GM19099 (cell line): ENCODE results near the gene P2RY11.

Source experiments
- POLR2A ChIP-seq: IDR thresholded peaks from 3 replicates; pipeline ENCODE4 v1.6.1; 2011; ENCODE audit warnings: low read depth; ENCODE audit not compliant: insufficient read length; ENCODE audit errors: extremely low read depth

The P2RY11 gene

GRCh38 chr19:10087296-10088061 is 24.0 kb upstream of the P2RY11 start:
- TF ChIP-seq POLR2A, result no peak

DNA sequence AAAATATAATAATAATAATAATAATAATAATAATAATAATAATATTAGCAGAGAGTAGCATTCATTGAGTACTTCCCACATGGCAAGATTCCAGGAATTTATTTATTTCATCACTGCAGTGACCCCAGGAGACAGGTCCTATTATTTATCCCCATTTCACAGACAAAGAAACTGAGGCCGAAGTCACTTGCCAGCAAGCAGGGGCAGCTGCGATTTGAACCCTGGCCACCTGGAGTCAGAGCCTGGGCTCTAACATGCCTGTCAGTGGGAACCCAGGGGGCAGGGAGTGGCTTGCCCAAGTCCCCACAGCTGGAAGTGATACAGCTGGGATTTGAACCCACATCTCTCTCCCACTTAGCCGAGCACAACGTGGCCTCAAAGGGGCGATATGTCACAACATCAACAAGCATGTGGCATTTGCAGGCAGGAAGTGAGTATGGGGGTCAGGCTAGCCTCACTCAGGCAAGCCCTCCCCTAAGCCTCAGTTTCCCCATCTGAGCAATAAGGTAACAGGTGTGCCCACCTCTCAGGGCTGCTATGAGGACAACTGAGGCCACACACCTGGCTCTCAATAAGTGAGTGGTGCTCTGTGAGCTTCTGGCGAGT is 22.4 kb upstream of the P2RY11 start:
- no peak for TF ChIP-seq POLR2A

- TF ChIP-seq POLR2A, result no peak
Observed at GRCh38 chr19:10089801-10090375, 21.6 kb upstream of the P2RY11 start.

- no peak for TF ChIP-seq POLR2A
Observed at GRCh38 chr19:10091370-10091687, 20.2 kb upstream of the P2RY11 start.

GRCh38 chr19:10091895-10092641 is 19.4 kb upstream of the P2RY11 start:
- TF ChIP-seq POLR2A, result peak; percentile 20

GRCh38 chr19:10092648-10093294 is 18.7 kb upstream of the P2RY11 start:
- TF ChIP-seq POLR2A, result no peak

- no peak for TF ChIP-seq POLR2A
Observed at GRCh38 chr19:10093295-10094186, 18.0 kb upstream of the P2RY11 start.

GRCh38 chr19:10095622-10095947 is 15.9 kb upstream of the P2RY11 start:
- no peak for TF ChIP-seq POLR2A

- TF ChIP-seq POLR2A, result peak; percentile 80
Observed at GRCh38 chr19:10095948-10096614, 15.4 kb upstream of the P2RY11 start.

DNA sequence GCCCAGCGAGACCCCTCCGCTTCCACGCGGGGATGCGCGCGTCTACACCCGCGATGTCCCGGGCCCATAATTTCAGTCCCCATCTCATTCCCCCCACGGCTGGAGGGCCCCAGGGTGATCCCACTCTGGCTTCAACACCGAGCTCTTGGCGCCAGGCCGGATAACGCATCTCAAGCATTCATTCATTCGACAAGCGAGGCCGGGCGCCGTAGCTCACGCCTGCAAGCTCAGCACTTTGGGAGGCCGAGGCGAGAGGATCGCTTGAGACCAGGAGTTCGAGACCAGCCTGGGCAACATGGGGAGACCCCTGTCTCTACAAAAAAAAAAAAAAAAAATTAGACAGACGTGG is 14.9 kb upstream of the P2RY11 start:
- TF ChIP-seq POLR2A, result no peak

GRCh38 chr19:10100163-10100785 is 11.2 kb upstream of the P2RY11 start:
- TF ChIP-seq POLR2A, result no peak

DNA sequence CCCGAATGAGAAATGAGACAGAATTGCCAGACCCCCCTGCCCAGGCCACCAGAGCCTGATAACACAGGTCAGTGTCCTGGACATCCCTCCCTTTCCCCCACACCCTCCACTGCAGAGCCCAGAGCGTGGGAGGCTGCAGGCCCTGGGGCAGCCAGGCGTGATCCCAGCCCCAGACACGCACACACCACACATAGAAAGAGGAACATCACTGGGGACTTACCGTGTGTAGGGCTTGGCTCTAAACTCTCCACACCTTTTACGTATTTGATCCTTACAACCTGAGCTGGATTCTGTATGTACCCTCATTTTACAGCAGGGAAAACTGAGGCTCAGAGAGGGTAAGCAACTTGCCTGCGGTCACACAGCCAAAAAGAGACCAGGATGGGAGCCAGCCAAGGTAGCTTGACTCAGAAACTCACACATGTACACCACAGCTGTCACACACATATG is 8.7 kb upstream of the P2RY11 start:
- peak; percentile 31 for TF ChIP-seq POLR2A

DNA sequence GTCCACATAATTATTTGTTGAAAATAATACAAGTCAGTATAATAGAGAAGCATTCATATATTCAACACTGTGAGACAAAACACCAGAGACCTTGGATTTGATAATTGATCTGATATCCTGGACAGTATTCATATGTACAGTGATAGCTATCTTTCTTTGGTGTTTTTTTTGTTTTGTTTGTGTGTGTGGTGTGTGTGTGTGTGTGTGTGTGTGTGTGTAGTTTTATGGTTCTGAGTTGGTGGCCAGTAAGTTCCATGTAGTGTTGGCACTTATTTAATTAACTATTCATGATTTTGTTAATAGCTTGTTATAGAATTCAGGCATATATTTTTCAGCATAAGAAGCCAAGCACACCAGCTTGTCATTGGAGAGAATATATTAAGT is 7.4 kb upstream of the P2RY11 start:
- TF ChIP-seq POLR2A, result no peak
